Upper lobe of left lung (tissue), 4 donors: ENCODE measurements around the gene ERG.

ENCODE experiments used
- POLR2A ChIP-seq, 4 donors: fragments of 450-650 bp; IDR thresholded peaks; one replicate each; pipeline ENCODE4 v1.5.1; 2016 to 2017; ENCODE audit warnings: antibody characterized with exemption in 4 of 4, mild to moderate bottlenecking in 2 of 4
- POLR2AphosphoS5 ChIP-seq, 2 donors: sonication (generic); formaldehyde crosslinking; IDR thresholded peaks; one replicate each; pipeline ENCODE4 v1.5.1; 2017; ENCODE audit warnings: antibody characterized with exemption in 2 of 2

- TF ChIP-seq POLR2A (IDR thresholded peaks at IDR 0.05): no peak
- TF ChIP-seq POLR2AphosphoS5 (IDR thresholded peaks at IDR 0.05): no peak
Observed at GRCh38 chr21:38542263-38542662, 44.0 kb upstream of the ERG start.
